DOHH2 (cell line): ENCODE measurements around the gene TARS3.
"Not testable (repeated sequence)": the region's sequence is repeated elsewhere in the genome, so short reads cannot be mapped to it uniquely, and the experiment has no call there.

Source experiments
- CTCF ChIP-seq: fragments of 200-600 bp; sonication (generic); IDR thresholded peaks from one replicate; pipeline ENCODE4 v1.5.1; 2014; ENCODE audit warnings: antibody characterized with exemption, mild to moderate bottlenecking, low read depth, low read length; ENCODE audit not compliant: poor library complexity, severe bottlenecking
- EZH2phosphoT487 ChIP-seq: fragments of 200-600 bp; sonication (generic); IDR thresholded peaks from 2 replicates; pipeline ENCODE4 v1.6.1; 2017; ENCODE audit warnings: borderline replicate concordance, mild to moderate bottlenecking, antibody characterized with exemption, low read length, moderate library complexity, mixed read lengths

- TF ChIP-seq CTCF, EZH2phosphoT487: not testable (repeated sequence)
Observed at GRCh38 chr15:101764669-101765339, 40.5 kb upstream of the TARS3 start.
